K562 (cell line): ENCODE measurements around the gene GALNS. TPM values are rescaled to one million over a fixed set of nuclear protein-coding genes. Genes with fewer than 3 reads are reported as not detected.

Source experiments
- BRD4 ChIP-seq: fragments of 200-600 bp; sonication (generic); IDR thresholded peaks from 2 replicates; pipeline ENCODE4 v1.6.1; 2017; ENCODE audit warnings: inconsistent platforms
- CBX2 ChIP-seq: fragments of 200-600 bp; sonication (generic); IDR thresholded peaks from one replicate; pipeline ENCODE4 v1.6.1; 2012; ENCODE audit warnings: mild to moderate bottlenecking, low read length, inconsistent platforms; ENCODE audit not compliant: insufficient read depth, poor library complexity, severe bottlenecking
- CREB1 ChIP-seq, 2 experiments: sonication (generic) in 1 of 2; formaldehyde crosslinking in 1 of 2; IDR thresholded peaks; 2 replicates each; pipeline versions ENCODE4 v1.6.1 to v1.8.0; 2012 to 2022; ENCODE audit warnings: inconsistent platforms in 1 of 2, mild to moderate bottlenecking in 1 of 2, missing genetic modification reagents in 1 of 2, moderate library complexity in 1 of 2
- DACH1 ChIP-seq: fragments of 450-650 bp; IDR thresholded peaks from 2 replicates; pipeline ENCODE4 v1.6.1; 2018; ENCODE audit not compliant: partially characterized antibody
- ELF1 ChIP-seq: fragments of 200-800 bp; sonication (Bioruptor generic); IDR thresholded peaks from 2 replicates; pipeline ENCODE4 v1.6.1; 2016; ENCODE audit warnings: missing genetic modification characterization, missing compliant biosample characterization
- ELF2 ChIP-seq: fragments of 250-450 bp; sonication (Bioruptor Pico); IDR thresholded peaks from 2 replicates; pipeline ENCODE4 v1.5.0; 2021; ENCODE audit warnings: mild to moderate bottlenecking
- FOXK2 ChIP-seq, 2 experiments: fragments of 450-650 bp; IDR thresholded peaks in 1 of 2; conservative IDR thresholded peaks in 1 of 2; 2 replicates each; pipeline ENCODE4 v1.6.1; 2016; ENCODE audit warnings: low read depth in 2 of 2, mild to moderate bottlenecking in 1 of 2
- HDAC2 ChIP-seq: fragments of 450-650 bp; IDR thresholded peaks from 2 replicates; pipeline ENCODE4 v1.6.1; 2016; ENCODE audit warnings: mild to moderate bottlenecking
- HDAC3 ChIP-seq: fragments of 450-650 bp; IDR thresholded peaks from 2 replicates; pipeline ENCODE4 v1.6.1; 2018; ENCODE audit warnings: borderline replicate concordance, mild to moderate bottlenecking, moderate library complexity; ENCODE audit not compliant: partially characterized antibody
- HINFP ChIP-seq: fragments of 450-650 bp; conservative IDR thresholded peaks from 2 replicates; pipeline ENCODE4 v1.6.1; 2016; ENCODE audit warnings: missing genetic modification characterization, low read depth, mild to moderate bottlenecking, control low read depth, missing compliant biosample characterization
- MAX ChIP-seq: sonication (generic); formaldehyde crosslinking; IDR thresholded peaks from 2 replicates; pipeline ENCODE4 v1.9.0; 2022; ENCODE audit warnings: mild to moderate bottlenecking, missing genetic modification reagents
- MAZ ChIP-seq, 2 experiments: fragments of 450-650 bp in 1 of 2; sonication (generic) in 1 of 2; formaldehyde crosslinking; IDR thresholded peaks in 1 of 2; conservative IDR thresholded peaks in 1 of 2; 2 replicates each; pipeline versions ENCODE4 v1.4.0 to v1.5.0; 2020; ENCODE audit warnings: mild to moderate bottlenecking in 1 of 2, missing genetic modification reagents in 1 of 2
- NFRKB ChIP-seq: fragments of 450-650 bp; IDR thresholded peaks from 2 replicates; pipeline ENCODE4 v1.6.1; 2016; ENCODE audit warnings: low read depth
- NR2C1 ChIP-seq, 2 experiments: fragments of 450-650 bp; IDR thresholded peaks; 2 replicates each; pipeline ENCODE4 v1.6.1; 2017; ENCODE audit warnings: mild to moderate bottlenecking in 2 of 2, antibody characterized with exemption in 1 of 2, inconsistent platforms in 1 of 2, missing compliant biosample characterization in 1 of 2, missing genetic modification characterization in 1 of 2
- PCBP1 ChIP-seq: fragments of 200-400 bp; formaldehyde crosslinking; IDR thresholded peaks from 2 replicates; pipeline ENCODE4 v1.6.1; 2018; ENCODE audit warnings: mild to moderate bottlenecking, low read depth, low read length; ENCODE audit not compliant: poor library complexity, severe bottlenecking
- PHF20 ChIP-seq: fragments of 450-650 bp; IDR thresholded peaks from 2 replicates; pipeline ENCODE4 v1.6.1; 2018; ENCODE audit not compliant: partially characterized antibody
- POLR3G ChIP-seq: IDR thresholded peaks from 2 replicates; pipeline ENCODE4 v1.6.1; 2011; ENCODE audit not compliant: insufficient read length, insufficient replicate concordance; ENCODE audit errors: extremely low read depth
- SMARCC2 ChIP-seq: fragments of 450-650 bp; IDR thresholded peaks from 2 replicates; pipeline ENCODE4 v1.6.1; 2017; ENCODE audit warnings: antibody characterized with exemption, moderate library complexity, mild to moderate bottlenecking, low read depth
- SMC3 ChIP-seq: conservative IDR thresholded peaks from 2 replicates; pipeline ENCODE4 v1.6.1; 2011; ENCODE audit warnings: low read depth, low read length, improper control_type of control experiment; ENCODE audit not compliant: insufficient read depth
- SPI1 ChIP-seq: IDR thresholded peaks from 2 replicates; pipeline ENCODE4 v1.6.1; 2011; ENCODE audit warnings: low read depth, low read length, control low read depth, borderline replicate concordance
- TBP ChIP-seq: optimal IDR thresholded peaks from 2 replicates; pipeline ENCODE3; 2011; ENCODE audit warnings: low read depth, low read length, improper control_type of control experiment
- WHSC1 ChIP-seq: IDR thresholded peaks from one replicate; pipeline ENCODE4 v1.6.1; 2012; ENCODE audit warnings: low read length, control low read depth, inconsistent platforms
- ZEB2 ChIP-seq: fragments of 450-650 bp; IDR thresholded peaks from 2 replicates; pipeline ENCODE4 v1.6.1; 2016
- ZNF174 ChIP-seq: fragments of 250-450 bp; sonication (Bioruptor Pico); IDR thresholded peaks from 2 replicates; pipeline ENCODE4 v1.4.0; 2020; ENCODE audit warnings: mild to moderate bottlenecking
- ZNF232 ChIP-seq: sonication (generic); formaldehyde crosslinking; IDR thresholded peaks from 2 replicates; pipeline ENCODE4 v1.8.0; 2022; ENCODE audit warnings: mild to moderate bottlenecking, missing genetic modification reagents
- ZNF311 ChIP-seq: fragments of 250-450 bp; sonication (Bioruptor Pico); IDR thresholded peaks from 2 replicates; pipeline ENCODE4 v1.4.0; 2020; ENCODE audit warnings: mild to moderate bottlenecking, moderate library complexity
- ZNF655 ChIP-seq: fragments of 250-450 bp; sonication (Bioruptor Pico); IDR thresholded peaks from 2 replicates; pipeline ENCODE4 v1.5.0; 2021
- polyA plus RNA-seq, 8 experiments: library from polyadenylated mRNA; depleted of rRNA in 4 of 8; stranded (reverse) in 5 of 8; unstranded in 3 of 8; fragments of >200 nt; fragmentation: Nextera tagmentation in 2 of 8; fragmentation: Illumina TruSeq in 1 of 8; extraction: Ambion mirVana in 2 of 8; extraction: Trizol in 1 of 8; gene quantifications; 2 replicates each; pipeline versions ENCODE4 v1.2.1 to v1.2.3, GENCODE V29; 2011 to 2014; ENCODE audit warnings: inconsistent platforms in 1 of 8, missing spikeins in 1 of 8
- total RNA-seq, 7 experiments: library from RNA; depleted of rRNA in 6 of 7; stranded (reverse); fragments of >200 nt in 6 of 7; fragmentation: Illumina TruSeq in 2 of 7; extraction: Trizol in 2 of 7; gene quantifications; 2 replicates each; pipeline versions ENCODE4 v1.2.1 to v1.2.3, GENCODE V29; 2011 to 2021; ENCODE audit warnings: low replicate concordance in 1 of 7

Gene GALNS
- total and polyA plus RNA-seq, 9 of the 15 experiments (the other 6 are each of a cell fraction or from before 2014, with no cell fraction given): 0.38 to 13.2 (median 4.3) TPM

- TF ChIP-seq ZNF655 (CRISPR knock-in tag) (no peak), HDAC2 (peak; percentile 35; the same call in 1 of the 2 replicates), SPI1 (no peak), ZNF232 (CRISPR knock-in tag) (no peak), NR2C1 (IDR thresholded peaks at IDR 0.05) (no peak), NR2C1 (tag; IDR thresholded peaks at IDR 0.05) (0 out of 2 replicates have a peak, but pooled peaks have one; percentile 15), HDAC3 (no peak), ELF1 (no peak), PHF20 (no peak), PCBP1 (no peak), CBX2 (no peak), SMC3 (no peak), POLR3G (no peak), FOXK2 (conservative IDR thresholded peaks at IDR 0.05 in 1 of 2, IDR thresholded peaks at IDR 0.05 in 1 of 2; ENCODE audit: low read depth in 2 of 2) (0 out of 4 replicates have a peak, but pooled peaks of 1 of the 2 experiments have one; percentile 43), SMARCC2 (no peak), TBP (no peak), MAZ (CRISPR knock-in tag; conservative IDR thresholded peaks at IDR 0.05 in 1 of 2, IDR thresholded peaks at IDR 0.05 in 1 of 2) (peak; percentile 55 to 73; a peak in 2 of 4 replicates), DACH1 (peak; percentile 95), ZNF311 (CRISPR knock-in tag) (peak; percentile 60), BRD4 (no peak), ZEB2 (peak; percentile 78), HINFP (tag) (no peak), ELF2 (no peak), WHSC1 (no peak), MAX (CRISPR knock-in tag) (peak; percentile 93), CREB1 (IDR thresholded peaks at IDR 0.05) (peak; percentile 75), CREB1 (CRISPR knock-in tag; IDR thresholded peaks at IDR 0.05) (peak; percentile 77), NFRKB (no peak), ZNF174 (no peak)
These were observed 57.0 kb downstream of the GALNS start (continued) for GRCh38 chr16:88799569-88800276.
